HL-60 (cell line): ENCODE results near the gene SNX3.

Source experiments
- DNase-seq, 2 experiments: peaks; one replicate each; pipeline ENCODE4 v3.0.0-alpha.2; 2010 to 2020; ENCODE audit warnings: low read depth in 1 of 2, low spot score in 1 of 2
- H3K27ac ChIP-seq: fragments of 250-450 bp; sonication (Bioruptor Pico); replicated peaks from 2 replicates; pipeline ENCODE4 v1.5.1; 2020; ENCODE audit warnings: mild to moderate bottlenecking, moderate library complexity
- H3K27me3 ChIP-seq: fragments of 250-450 bp; sonication (Bioruptor Pico); 2 replicates; pipeline ENCODE4 v1.5.1; 2021; ENCODE audit warnings: mild to moderate bottlenecking, moderate library complexity; ENCODE audit not compliant: insufficient read depth, poor library complexity, severe bottlenecking
- H3K4me3 ChIP-seq: replicated peaks from 2 replicates; pipeline ENCODE4 v1.5.1; 2011; ENCODE audit warnings: mild to moderate bottlenecking, control low read depth, low read length; ENCODE audit not compliant: insufficient read depth
- GABPA ChIP-seq: IDR thresholded peaks from 2 replicates; pipeline ENCODE4 v1.6.1; 2012; ENCODE audit warnings: low read depth
- POLR2AphosphoS5 ChIP-seq: IDR thresholded peaks from 2 replicates; pipeline ENCODE4 v1.6.1; 2012; ENCODE audit warnings: low read depth
- REST ChIP-seq: IDR thresholded peaks from 2 replicates; pipeline ENCODE4 v1.6.1; 2012; ENCODE audit warnings: low read depth; ENCODE audit not compliant: insufficient replicate concordance
- SPI1 ChIP-seq: IDR thresholded peaks from 2 replicates; pipeline ENCODE4 v1.6.1; 2012; ENCODE audit warnings: low read depth, mild to moderate bottlenecking, borderline replicate concordance
- TF ChIP-seq, protein P1 (sequence below): IDR thresholded peaks from one replicate; pipeline ENCODE4 v1.5.1; 2011; ENCODE audit warnings: low read length, control low read depth, inconsistent platforms; ENCODE audit not compliant: insufficient read depth

SNX3 gene

GRCh38 chr6:108287373-108287772, 26.5 kb upstream of the SNX3 start:
- no peaks in the 10 kb centered on the region for H3K27me3 ChIP-seq
- no peak overlapping the region for H3K27ac ChIP-seq
- no peak overlapping the region for H3K4me3 ChIP-seq
- DNase-seq: no peak
- TF ChIP-seq REST (no peak), POLR2AphosphoS5 (no peak), SPI1 (no peak)

DNA sequence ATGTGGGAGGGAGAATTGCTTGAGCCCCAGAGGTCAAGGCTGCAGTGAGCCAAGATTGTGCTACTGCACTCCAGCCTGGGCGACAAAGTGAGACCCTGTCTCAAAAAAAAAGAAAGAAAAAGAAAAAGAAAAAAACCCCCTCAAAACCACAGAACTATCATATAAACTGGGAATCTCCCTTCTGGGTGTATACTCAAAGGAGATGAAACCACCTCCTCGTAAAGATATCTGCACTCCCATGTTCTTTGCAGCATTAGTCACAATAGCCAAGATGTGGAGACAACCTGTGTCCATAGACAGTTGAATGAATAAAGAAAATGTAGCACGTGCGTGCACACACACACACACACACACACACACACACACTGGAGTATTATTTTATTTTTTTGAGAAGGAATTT, 25.5 kb upstream of the SNX3 start:
- no peak overlapping the region for H3K27ac ChIP-seq
- H3K27me3 ChIP-seq: no peaks in the 10 kb centered on the region
- DNase-seq: no peak
- no peak overlapping the region for H3K4me3 ChIP-seq
- TF ChIP-seq POLR2AphosphoS5 (no peak), GABPA (no peak), SPI1 (no peak), REST (no peak)
- TF ChIP-seq, protein P1, sequence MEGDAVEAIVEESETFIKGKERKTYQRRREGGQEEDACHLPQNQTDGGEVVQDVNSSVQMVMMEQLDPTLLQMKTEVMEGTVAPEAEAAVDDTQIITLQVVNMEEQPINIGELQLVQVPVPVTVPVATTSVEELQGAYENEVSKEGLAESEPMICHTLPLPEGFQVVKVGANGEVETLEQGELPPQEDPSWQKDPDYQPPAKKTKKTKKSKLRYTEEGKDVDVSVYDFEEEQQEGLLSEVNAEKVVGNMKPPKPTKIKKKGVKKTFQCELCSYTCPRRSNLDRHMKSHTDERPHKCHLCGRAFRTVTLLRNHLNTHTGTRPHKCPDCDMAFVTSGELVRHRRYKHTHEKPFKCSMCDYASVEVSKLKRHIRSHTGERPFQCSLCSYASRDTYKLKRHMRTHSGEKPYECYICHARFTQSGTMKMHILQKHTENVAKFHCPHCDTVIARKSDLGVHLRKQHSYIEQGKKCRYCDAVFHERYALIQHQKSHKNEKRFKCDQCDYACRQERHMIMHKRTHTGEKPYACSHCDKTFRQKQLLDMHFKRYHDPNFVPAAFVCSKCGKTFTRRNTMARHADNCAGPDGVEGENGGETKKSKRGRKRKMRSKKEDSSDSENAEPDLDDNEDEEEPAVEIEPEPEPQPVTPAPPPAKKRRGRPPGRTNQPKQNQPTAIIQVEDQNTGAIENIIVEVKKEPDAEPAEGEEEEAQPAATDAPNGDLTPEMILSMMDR: no peak

- TF ChIP-seq GABPA: no peak
- TF ChIP-seq, protein P1: no peak
- TF ChIP-seq SPI1: no peak
- no peak for TF ChIP-seq POLR2AphosphoS5
- TF ChIP-seq REST: no peak
- Histone ChIP-seq H3K27ac (no peak overlapping the region), H3K4me3 (no peak overlapping the region), H3K27me3 (no peaks in the 10 kb centered on the region)
- no peak for DNase-seq
Measured at GRCh38 chr6:108285381-108285780, 24.5 kb upstream of the SNX3 start.

DNA sequence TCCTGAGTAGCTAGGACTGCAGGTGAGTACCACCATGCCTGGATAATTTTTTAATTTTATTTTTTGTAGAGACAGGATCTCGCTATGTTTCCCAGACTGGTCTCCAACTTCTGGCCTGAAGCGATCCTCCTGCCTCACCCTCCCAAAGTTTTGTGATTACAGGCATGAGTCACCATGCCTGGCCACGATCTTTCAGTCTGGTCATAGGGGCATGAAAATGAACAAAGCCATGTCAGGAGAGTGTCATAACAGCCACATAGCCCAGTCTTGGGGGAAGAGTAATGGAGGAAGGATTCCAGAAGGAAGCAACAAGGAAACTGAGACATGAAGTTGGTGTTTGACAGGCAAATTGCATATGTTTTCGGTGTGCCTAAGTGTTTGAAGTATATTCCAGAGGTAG, 17.0 kb upstream of the SNX3 start:
- TF ChIP-seq REST (no peak), SPI1 (no peak), POLR2AphosphoS5 (no peak), GABPA (no peak)
- TF ChIP-seq, protein P1: no peak
- H3K4me3 ChIP-seq: no peak overlapping the region
- no peak overlapping the region for H3K27ac ChIP-seq
- no peak for DNase-seq
- no peaks in the 10 kb centered on the region for H3K27me3 ChIP-seq
